ENCODE results near the gene KDM5A.
"Not testable (repeated sequence)": the region's sequence is repeated elsewhere in the genome, so short reads cannot be mapped to it uniquely, and the experiment has no call there.

KDM5A gene

GRCh38 chr12:389142-390096 lies at the start of gene KDM5A:
Gene KDM5A (minus strand): TSS chr12:389320. CDS start chr12:389091, 229 bp downstream.
- ChIA-PET CTCF (interaction anchor here (1.1 to 1.6 kb wide), 2 partner anchors 10 to 12 kb away, joined by 3 read pairs; partner anchors contain the start of gene CCDC77), POLR2A (interaction anchor here (0.6 to 1.2 kb wide), 4 partner anchors 12 to 1199 kb away, joined by 3 to 6 read pairs (median 4); no protein-coding TSS in a partner anchor)
- TF ChIP-seq CTCF (IDR thresholded peaks at IDR 0.05; ENCODE audit: control extremely low read depth, extremely low read depth, low read depth, missing control alignments), result no peak
- peak; percentile 92 for DNase-seq (ENCODE audit: extremely low spot score)

GRCh38 chr12:435737-436136 lies 46.6 kb upstream of the KDM5A start:
- DNase-seq (ENCODE audit: extremely low spot score); POLR2A ChIA-PET: not testable (repeated sequence)
- CTCF ChIA-PET, result interaction anchor here (1.1 kb wide), 1 partner anchor 18 kb away, joined by 4 read pairs; no protein-coding TSS in a partner anchor

- TF ChIP-seq CTCF (IDR thresholded peaks at IDR 0.05; ENCODE audit: control extremely low read depth, extremely low read depth, low read depth, missing control alignments), result no peak
- no peak for DNase-seq (ENCODE audit: extremely low spot score)
- ChIA-PET CTCF (interaction anchor here (1.2 to 7.6 kb wide), 3 partner anchors 11 to 21 kb away, joined by 3 to 32 read pairs (median 6); no protein-coding TSS in a partner anchor), POLR2A (interaction anchor here (0.6 kb wide), 1 partner anchor 9 kb away, joined by 3 read pairs; no protein-coding TSS in a partner anchor)
Measured at GRCh38 chr12:422526-422925, 33.4 kb upstream of the KDM5A start.

GRCh38 chr12:418432-418831 lies 29.3 kb upstream of the KDM5A start:
- no peak for DNase-seq (ENCODE audit: extremely low spot score)
- no peak for TF ChIP-seq CTCF (IDR thresholded peaks at IDR 0.05; ENCODE audit: control extremely low read depth, extremely low read depth, low read depth, missing control alignments)
- CTCF ChIA-PET, result interaction anchor here (1.4 to 2.2 kb wide), 2 partner anchors 19 to 36 kb away, joined by 4 to 7 read pairs; no protein-coding TSS in a partner anchor
- POLR2A ChIA-PET, result no interaction called here

- ChIA-PET CTCF (no interaction called here), POLR2A (no interaction called here)
- DNase-seq (ENCODE audit: extremely low spot score), result no peak
- no peak for TF ChIP-seq CTCF (IDR thresholded peaks at IDR 0.05; ENCODE audit: control extremely low read depth, extremely low read depth, low read depth, missing control alignments)
Measured at GRCh38 chr12:414859-415258, 25.7 kb upstream of the KDM5A start.

- ChIA-PET CTCF (interaction anchor here (0.9 to 2.6 kb wide), 7 partner anchors 10 to 146 kb away, joined by 3 to 13 read pairs (median 4); no protein-coding TSS in a partner anchor), POLR2A (interaction anchor here (0.6 kb wide), 1 partner anchor 13 kb away, joined by 6 read pairs; the partner anchor contains the start of gene KDM5A)
- no peak for TF ChIP-seq CTCF (IDR thresholded peaks at IDR 0.05; ENCODE audit: control extremely low read depth, extremely low read depth, low read depth, missing control alignments)
- no peak for DNase-seq (ENCODE audit: extremely low spot score)
Measured at GRCh38 chr12:402029-402389, 12.9 kb upstream of the KDM5A start.
